HL-60 (cell line): ENCODE data around the gene CASQ1.

ENCODE experiments used
- DNase-seq, 2 experiments: peaks; one replicate each; pipeline ENCODE4 v3.0.0-alpha.2; 2010 to 2020; ENCODE audit warnings: low read depth in 1 of 2, low spot score in 1 of 2
- H3K27ac ChIP-seq: fragments of 250-450 bp; sonication (Bioruptor Pico); replicated peaks from 2 replicates; pipeline ENCODE4 v1.5.1; 2020; ENCODE audit warnings: mild to moderate bottlenecking, moderate library complexity
- H3K27me3 ChIP-seq: fragments of 250-450 bp; sonication (Bioruptor Pico); 2 replicates; pipeline ENCODE4 v1.5.1; 2021; ENCODE audit warnings: mild to moderate bottlenecking, moderate library complexity; ENCODE audit not compliant: insufficient read depth, poor library complexity, severe bottlenecking
- H3K4me3 ChIP-seq: replicated peaks from 2 replicates; pipeline ENCODE4 v1.5.1; 2011; ENCODE audit warnings: mild to moderate bottlenecking, control low read depth, low read length; ENCODE audit not compliant: insufficient read depth
- GABPA ChIP-seq: IDR thresholded peaks from 2 replicates; pipeline ENCODE4 v1.6.1; 2012; ENCODE audit warnings: low read depth
- POLR2AphosphoS5 ChIP-seq: IDR thresholded peaks from 2 replicates; pipeline ENCODE4 v1.6.1; 2012; ENCODE audit warnings: low read depth
- REST ChIP-seq: IDR thresholded peaks from 2 replicates; pipeline ENCODE4 v1.6.1; 2012; ENCODE audit warnings: low read depth; ENCODE audit not compliant: insufficient replicate concordance
- SPI1 ChIP-seq: IDR thresholded peaks from 2 replicates; pipeline ENCODE4 v1.6.1; 2012; ENCODE audit warnings: low read depth, mild to moderate bottlenecking, borderline replicate concordance
- TF ChIP-seq, protein P1 (sequence below): IDR thresholded peaks from one replicate; pipeline ENCODE4 v1.5.1; 2011; ENCODE audit warnings: low read length, control low read depth, inconsistent platforms; ENCODE audit not compliant: insufficient read depth

Gene CASQ1

GRCh38 chr1:160206036-160206389, 15.6 kb downstream of the CASQ1 start:
- no peaks in the 10 kb centered on the region for H3K27me3 ChIP-seq
- no peak for TF ChIP-seq SPI1
- no peak for TF ChIP-seq GABPA
- no peak for TF ChIP-seq POLR2AphosphoS5
- no peak for TF ChIP-seq REST
- TF ChIP-seq, protein P1, sequence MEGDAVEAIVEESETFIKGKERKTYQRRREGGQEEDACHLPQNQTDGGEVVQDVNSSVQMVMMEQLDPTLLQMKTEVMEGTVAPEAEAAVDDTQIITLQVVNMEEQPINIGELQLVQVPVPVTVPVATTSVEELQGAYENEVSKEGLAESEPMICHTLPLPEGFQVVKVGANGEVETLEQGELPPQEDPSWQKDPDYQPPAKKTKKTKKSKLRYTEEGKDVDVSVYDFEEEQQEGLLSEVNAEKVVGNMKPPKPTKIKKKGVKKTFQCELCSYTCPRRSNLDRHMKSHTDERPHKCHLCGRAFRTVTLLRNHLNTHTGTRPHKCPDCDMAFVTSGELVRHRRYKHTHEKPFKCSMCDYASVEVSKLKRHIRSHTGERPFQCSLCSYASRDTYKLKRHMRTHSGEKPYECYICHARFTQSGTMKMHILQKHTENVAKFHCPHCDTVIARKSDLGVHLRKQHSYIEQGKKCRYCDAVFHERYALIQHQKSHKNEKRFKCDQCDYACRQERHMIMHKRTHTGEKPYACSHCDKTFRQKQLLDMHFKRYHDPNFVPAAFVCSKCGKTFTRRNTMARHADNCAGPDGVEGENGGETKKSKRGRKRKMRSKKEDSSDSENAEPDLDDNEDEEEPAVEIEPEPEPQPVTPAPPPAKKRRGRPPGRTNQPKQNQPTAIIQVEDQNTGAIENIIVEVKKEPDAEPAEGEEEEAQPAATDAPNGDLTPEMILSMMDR, result no peak
- H3K27ac ChIP-seq, result no peak overlapping the region
- no peak for DNase-seq
- peak overlapping the region; percentile 72 for H3K4me3 ChIP-seq

- TF ChIP-seq, protein P1, result no peak
- TF ChIP-seq SPI1 (peak; percentile 18; the same call in 1 of the 2 replicates), GABPA (no peak)
- Histone ChIP-seq H3K27me3 (no peaks in the 10 kb centered on the region), H3K27ac (no peak overlapping the region), H3K4me3 (no peak overlapping the region)
- no peak for DNase-seq
Measured at GRCh38 chr1:160206421-160207117, 16.2 kb downstream of the CASQ1 start.

DNA sequence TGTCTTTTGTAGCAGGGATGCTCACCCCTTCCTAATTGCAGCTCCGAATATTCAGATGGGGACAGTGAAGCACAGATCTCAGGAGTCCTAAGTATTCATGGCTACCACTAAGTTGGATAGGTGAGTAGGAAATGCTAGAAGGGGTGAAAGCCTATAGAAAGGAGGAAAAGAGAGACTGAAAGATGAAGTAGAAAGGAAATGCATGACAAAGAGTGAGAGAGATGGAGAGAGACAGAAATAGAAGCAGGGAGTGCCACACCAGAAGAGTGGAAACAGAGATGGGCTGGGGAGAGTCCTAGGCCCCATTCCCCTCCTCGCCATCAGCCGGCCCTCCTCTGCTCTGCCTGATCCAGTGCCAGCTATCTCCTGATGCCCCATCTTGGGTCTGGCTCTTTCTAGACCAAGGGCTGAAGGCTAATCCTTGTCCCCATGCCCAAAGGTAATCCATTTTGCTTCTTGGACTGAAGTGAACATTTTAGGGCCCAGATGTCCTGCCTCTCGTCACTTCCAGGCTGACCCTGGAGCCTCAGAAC, 16.8 kb downstream of the CASQ1 start:
- TF ChIP-seq GABPA, result no peak
- no peak for TF ChIP-seq POLR2AphosphoS5
- TF ChIP-seq REST, result no peak
- TF ChIP-seq, protein P1, result no peak
- TF ChIP-seq SPI1, result no peak
- DNase-seq, result no peak
- Histone ChIP-seq H3K4me3 (no peak overlapping the region), H3K27me3 (no peaks in the 10 kb centered on the region), H3K27ac (no peak overlapping the region)
